HepG2 (cell line): ENCODE measurements around the gene CIB1. TPM values are rescaled to one million over a fixed set of nuclear protein-coding genes. Genes with fewer than 3 reads are reported as not detected.
A peak's percentile ranks its signal among the peaks of the same experiment; 100 is the strongest.

ENCODE experiments used
- ATAC-seq: fragments of 200-7000 bp; cut with Tn5 transposase; 3 replicates; pipeline ENCODE4 v1.9.1; 2020; ENCODE audit warnings: mild to moderate bottlenecking, moderate library complexity
- BruUV-seq: library from RNA; stranded (reverse); fragments of 400-500 nt; replicated peaks from 2 replicates; lab custom pipeline; 2021; lab: Mats Ljungman, UMichigan
- CTCF ChIA-PET: fragments of 300-600 bp; formaldehyde crosslinking; extraction: SDS; loops from one replicate; lab custom pipeline; 2021; ENCODE audit warnings: low total read pairs, inconsistent platforms, low intra/inter-chr PET ratio; lab: Yijun Ruan, JAX
- POLR2A ChIA-PET: fragments of 350-600 bp; sonication (Branson Sonifier 250); formaldehyde crosslinking; loops from one replicate; lab custom pipeline; 2020; ENCODE audit warnings: antibody characterized with exemption, inconsistent platforms; lab: Yijun Ruan, JAX
- DNase-seq: peaks from one replicate; pipeline ENCODE4 v3.0.0-alpha.2; 2015; ENCODE audit warnings: low spot score
- FAIRE-seq: peaks from 3 replicates; lab custom pipeline; 2011; peaks lifted over from hg19 to GRCh38; lab: Jason Lieb, UNC
- H2AFZ ChIP-seq: one replicate; pipeline ENCODE4 v1.6.1; 2011; ENCODE audit warnings: low read length, inconsistent platforms
- H3K27ac ChIP-seq: fragments of 300-600 bp; 3 replicates; pipeline ENCODE4 v1.8.0; 2011; ENCODE audit warnings: mixed run types, mild to moderate bottlenecking, mixed read lengths, low read length, inconsistent platforms; ENCODE audit not compliant: insufficient read depth; ENCODE audit errors: extremely low read length
- H3K27me3 ChIP-seq, 2 experiments: fragments of 200-600 bp in 1 of 2; 2 replicates in 1 of 2; 3 replicates in 1 of 2; pipeline versions ENCODE4 v1.6.0 to v1.8.0; 2011; ENCODE audit warnings: low read length in 2 of 2, mild to moderate bottlenecking in 2 of 2, moderate library complexity in 2 of 2, inconsistent platforms in 1 of 2; ENCODE audit not compliant: insufficient read depth in 2 of 2, control insufficient read depth in 1 of 2
- H3K36me3 ChIP-seq, 2 experiments: fragments of 200-600 bp in 1 of 2; replicated peaks in 1 of 2; 2 replicates in 1 of 2; 3 replicates in 1 of 2; pipeline versions ENCODE4 v1.5.1 to v1.8.0; 2011; ENCODE audit warnings: low read length in 2 of 2, inconsistent platforms in 1 of 2; ENCODE audit not compliant: insufficient read depth in 2 of 2, control insufficient read depth in 1 of 2
- H3K4me1 ChIP-seq: 2 replicates; pipeline ENCODE4 v1.5.1; 2012; ENCODE audit warnings: low read length, inconsistent platforms; ENCODE audit not compliant: insufficient read depth
- H3K4me2 ChIP-seq: 2 replicates; pipeline ENCODE4 v1.6.0; 2011; ENCODE audit warnings: low read depth, low read length, inconsistent platforms
- H3K4me3 ChIP-seq, 3 experiments: fragments of 200-600 bp in 1 of 3; sonication (generic), shearing (Covaris generic) in 1 of 3; replicated peaks in 1 of 3; 2 replicates each; pipeline ENCODE4 v1.5.1; 2011 to 2016; ENCODE audit warnings: low read length in 3 of 3, inconsistent platforms in 2 of 3, low read depth in 2 of 3, mild to moderate bottlenecking in 2 of 3, control low read depth in 1 of 3, mixed read lengths in 1 of 3; ENCODE audit not compliant: insufficient read depth in 1 of 3
- H3K79me2 ChIP-seq: one replicate; pipeline ENCODE4 v1.6.1; 2011; ENCODE audit warnings: low read length, inconsistent platforms; ENCODE audit not compliant: insufficient read depth
- H3K9ac ChIP-seq: 2 replicates; pipeline ENCODE4 v1.6.0; 2011; ENCODE audit warnings: mild to moderate bottlenecking, low read depth, low read length, inconsistent platforms; ENCODE audit not compliant: insufficient read depth
- H3K9me3 ChIP-seq: 2 replicates; pipeline ENCODE4 v1.5.1; 2012; ENCODE audit warnings: mild to moderate bottlenecking, low read length
- H4K20me1 ChIP-seq: 2 replicates; pipeline ENCODE4 v1.6.0; 2011; ENCODE audit warnings: inconsistent platforms, mild to moderate bottlenecking, low read length, moderate library complexity; ENCODE audit not compliant: insufficient read depth
- ELK4 ChIP-seq: sonication (generic); formaldehyde crosslinking; IDR thresholded peaks from 2 replicates; pipeline ENCODE4 v1.9.0; 2021; ENCODE audit warnings: missing genetic modification reagents, borderline replicate concordance
- FOXO4 ChIP-seq: sonication (generic); formaldehyde crosslinking; conservative IDR thresholded peaks from 2 replicates; pipeline ENCODE4 v1.8.1; 2023; ENCODE audit warnings: missing genetic modification reagents
- MTA1 ChIP-seq: sonication (generic); formaldehyde crosslinking; IDR thresholded peaks from 2 replicates; pipeline ENCODE4 v1.4.0; 2020; ENCODE audit warnings: missing genetic modification reagents, mild to moderate bottlenecking, borderline replicate concordance
- NR2F2 ChIP-seq: IDR thresholded peaks from 2 replicates; pipeline ENCODE4 v1.6.1; 2012; ENCODE audit warnings: low read depth, inconsistent platforms, borderline replicate concordance
- PATZ1 ChIP-seq: sonication (generic); formaldehyde crosslinking; IDR thresholded peaks from 2 replicates; pipeline ENCODE4 v1.4.0; 2020; ENCODE audit warnings: missing genetic modification reagents
- SOX13 ChIP-seq, 3 experiments: fragments of 450-650 bp in 1 of 3; sonication (generic) in 1 of 3; formaldehyde crosslinking in 1 of 3; IDR thresholded peaks in 2 of 3; conservative IDR thresholded peaks in 1 of 3; 2 replicates each; pipeline versions ENCODE4 v1.5.0 to v1.6.1; 2016 to 2020; ENCODE audit warnings: antibody characterized with exemption in 1 of 3, mild to moderate bottlenecking in 1 of 3, missing compliant biosample characterization in 1 of 3, missing genetic modification reagents in 1 of 3, moderate library complexity in 1 of 3
- TARDBP ChIP-seq: sonication (generic); formaldehyde crosslinking; IDR thresholded peaks from 2 replicates; pipeline ENCODE4 v1.8.0; 2022; ENCODE audit warnings: mild to moderate bottlenecking, missing genetic modification reagents
- TRAFD1 ChIP-seq: sonication (generic); formaldehyde crosslinking; IDR thresholded peaks from 2 replicates; pipeline ENCODE4 v1.5.1; 2020; ENCODE audit warnings: missing genetic modification reagents, mild to moderate bottlenecking, borderline replicate concordance
- TRIM22 ChIP-seq: fragments of 450-650 bp; IDR thresholded peaks from 2 replicates; pipeline ENCODE4 v1.6.1; 2017
- ZNF577 ChIP-seq: sonication (generic); formaldehyde crosslinking; IDR thresholded peaks from 2 replicates; pipeline ENCODE4 v1.4.0; 2020; ENCODE audit warnings: mild to moderate bottlenecking, low read depth, missing genetic modification reagents, borderline replicate concordance
- ZNF720 ChIP-seq: sonication (generic); formaldehyde crosslinking; IDR thresholded peaks from 2 replicates; pipeline ENCODE4 v1.4.0; 2020; ENCODE audit warnings: missing genetic modification reagents
- ZNF772 ChIP-seq: sonication (generic); formaldehyde crosslinking; IDR thresholded peaks from 2 replicates; pipeline ENCODE4 v1.5.0; 2020; ENCODE audit warnings: mild to moderate bottlenecking, missing genetic modification reagents
- ZNF792 ChIP-seq: IDR thresholded peaks from 2 replicates; pipeline ENCODE4 v1.6.1; 2016
- WGBS: methylation state at CpG from one replicate; pipeline ENCODE4 v1.1.6; 2017; ENCODE audit warnings: low lambda C conversion rate; 5-methylcytosine and 5-hydroxymethylcytosine counted together
- in situ Hi-C: cut with HindIII; loops from 2 replicates; pipeline ENCODE4 v1.10.0; 2017; ENCODE audit warnings: low pct_unique_long_range_greater_than_20kb; ENCODE audit not compliant: extremely low pct_ligation_motif_present
- intact Hi-C: fragments of 100-400 bp; cut with micrococcal nuclease; formaldehyde crosslinking; loops from one replicate; pipeline ENCODE4 v1.10.0; 2022; ENCODE audit not compliant: unreplicated experiment
- polyA plus RNA-seq, 8 experiments: library from polyadenylated mRNA; depleted of rRNA in 3 of 8; stranded (reverse) in 7 of 8; unstranded in 1 of 8; fragments of >200 nt; fragmentation: Illumina TruSeq in 4 of 8; extraction: Trizol in 4 of 8; gene quantifications; 2 replicates each; pipeline versions ENCODE4 v1.2.1 to v1.2.3, GENCODE V29; 2011 to 2016; ENCODE audit warnings: low read depth in 4 of 8, missing spikeins in 1 of 8, mixed read lengths in 1 of 8; ENCODE audit not compliant: insufficient read depth in 1 of 8
- total RNA-seq, 5 experiments: library from RNA; depleted of rRNA; stranded (reverse); fragments of >200 nt; fragmentation: Illumina TruSeq; extraction: Trizol; gene quantifications; 2 replicates each; pipeline ENCODE4 v1.2.3, GENCODE V29; 2016; ENCODE audit warnings: low read depth in 1 of 5

Gene CIB1
- total and polyA plus RNA-seq, 2 of the 13 experiments (the other 11 are each of a cell fraction or from before 2014, with no cell fraction given): 38.7 to 72.7 TPM

GRCh38 chr15:90249203-90249863, 15.6 kb upstream of the CIB1 start, which contains the start of gene TTLL13 (continued):
- TF ChIP-seq TARDBP (0 out of 2 replicates have a peak, but pooled peaks have one; percentile 27), ZNF720 (CRISPR knock-in tag) (no peak), ZNF577 (CRISPR knock-in tag) (no peak)
- TF ChIP-seq, all 625 proteins: peak for 180

- ChIA-PET CTCF (no interaction called here), POLR2A (interaction anchor here (0.7 to 3.5 kb wide), 10 partner anchors 10 to 139 kb away, joined by 3 to 50 read pairs (median 8); partner anchors contain the start of genes CIB1, GDPGP1, IQGAP1 and NGRN)
- WGBS: 81% methylated on average over 6 of the region's 6 CpGs
- Histone ChIP-seq H3K79me2 (no peaks in the 10 kb centered on the region), H4K20me1 (no peaks in the 10 kb centered on the region), H3K4me2 (peak overlapping the region; percentile 97), H3K36me3 (no peaks in the 10 kb centered on the region), H2AFZ (no peak overlapping the region), H3K4me3 (no peak overlapping the region; a peak in 1 of 6 replicates), H3K27me3 (no peaks in the 10 kb centered on the region), H3K9me3 (no peaks in the 10 kb centered on the region), H3K9ac (no peak overlapping the region), H3K27ac (peak overlapping the region; percentile 60), H3K4me1 (peaks cover 60% of the 10 kb centered on the region)
- no TSS peak for BruUV-seq
- DNase-seq (no peak), ATAC-seq (peak; percentile 7; the same call in 2 of the 3 replicates), FAIRE-seq (no peak)
- in situ Hi-C loops: no loop called here
- intact Hi-C loops: loop anchor here (1.0 to 2.0 kb wide), 2 partner anchors 14 to 16 kb away; partner anchors contain the start of genes GDPGP1 and NGRN
- TF ChIP-seq TRAFD1 (CRISPR knock-in tag): no peak
- TF ChIP-seq NR2F2: no peak
- 0 out of 2 replicates have a peak, but pooled peaks have one; percentile 16 for TF ChIP-seq SOX13 (IDR thresholded peaks at IDR 0.05)
- TF ChIP-seq SOX13 (CRISPR knock-in tag; conservative IDR thresholded peaks at IDR 0.05 in 1 of 2, IDR thresholded peaks at IDR 0.05 in 1 of 2): no peak
- no peak for TF ChIP-seq PATZ1 (CRISPR knock-in tag)
- TF ChIP-seq ZNF792 (CRISPR knock-in tag): no peak
- TF ChIP-seq ZNF772 (CRISPR knock-in tag): no peak
- no peak for TF ChIP-seq ELK4 (CRISPR knock-in tag)
- TF ChIP-seq FOXO4 (CRISPR knock-in tag): peak; percentile 66; the same call in 1 of the 2 replicates
- no peak for TF ChIP-seq TRIM22
- no peak for TF ChIP-seq MTA1 (CRISPR knock-in tag)
Observed at GRCh38 chr15:90248789-90249202, 15.1 kb upstream of the CIB1 start.
